KMS-11 (cell line): Measurements from ENCODE around the gene DYNLT5.

ENCODE experiments used
- H2AFZ ChIP-seq: fragments of 200-600 bp; sonication (generic); 2 replicates; pipeline ENCODE4 v1.6.1; 2016; ENCODE audit warnings: antibody characterized with exemption, mixed run types, low read depth
- H3K27ac ChIP-seq: fragments of 200-600 bp; sonication (generic); 2 replicates; pipeline ENCODE4 v1.6.1; 2016; ENCODE audit warnings: mild to moderate bottlenecking, mixed run types
- H3K27me3 ChIP-seq: fragments of 200-600 bp; sonication (generic); 2 replicates; pipeline ENCODE4 v1.6.1; 2017; ENCODE audit warnings: mild to moderate bottlenecking, low read depth, mixed run types, moderate library complexity; ENCODE audit not compliant: insufficient read depth
- H3K36me3 ChIP-seq: fragments of 200-600 bp; sonication (generic); 2 replicates; pipeline ENCODE4 v1.6.1; 2017; ENCODE audit warnings: mild to moderate bottlenecking, mixed run types; ENCODE audit not compliant: insufficient read depth
- H3K4me1 ChIP-seq: fragments of 200-600 bp; sonication (generic); 2 replicates; pipeline ENCODE4 v1.6.1; 2016; ENCODE audit warnings: mild to moderate bottlenecking, low read depth, mixed run types; ENCODE audit not compliant: poor library complexity, severe bottlenecking
- H3K4me2 ChIP-seq: fragments of 200-600 bp; sonication (generic); 2 replicates; pipeline ENCODE4 v1.7.0; 2016; ENCODE audit warnings: mild to moderate bottlenecking, mixed run types
- H3K4me3 ChIP-seq: fragments of 200-600 bp; sonication (generic); IDR thresholded peaks from 2 replicates; pipeline ENCODE4 v1.6.1; 2017; ENCODE audit warnings: low read depth, low read length, mixed read lengths; ENCODE audit not compliant: insufficient read depth
- H3K79me2 ChIP-seq: fragments of 200-600 bp; sonication (generic); 2 replicates; pipeline ENCODE4 v1.6.1; 2016; ENCODE audit warnings: low read depth, mixed run types; ENCODE audit not compliant: insufficient read depth
- H3K9ac ChIP-seq: fragments of 200-600 bp; sonication (generic); 2 replicates; pipeline ENCODE4 v1.6.1; 2016; ENCODE audit warnings: mild to moderate bottlenecking, mixed run types
- H4K20me1 ChIP-seq: fragments of 200-600 bp; sonication (generic); 2 replicates; pipeline ENCODE4 v1.6.1; 2016; ENCODE audit warnings: mild to moderate bottlenecking, mixed run types; ENCODE audit not compliant: insufficient read depth
- TF ChIP-seq, protein P1 (sequence below): fragments of 200-600 bp; sonication (generic); conservative IDR thresholded peaks from 2 replicates; pipeline ENCODE4 v1.6.1; 2017; ENCODE audit warnings: low read depth, mild to moderate bottlenecking, antibody characterized with exemption, low read length, moderate library complexity, mixed read lengths

The DYNLT5 gene

DNA sequence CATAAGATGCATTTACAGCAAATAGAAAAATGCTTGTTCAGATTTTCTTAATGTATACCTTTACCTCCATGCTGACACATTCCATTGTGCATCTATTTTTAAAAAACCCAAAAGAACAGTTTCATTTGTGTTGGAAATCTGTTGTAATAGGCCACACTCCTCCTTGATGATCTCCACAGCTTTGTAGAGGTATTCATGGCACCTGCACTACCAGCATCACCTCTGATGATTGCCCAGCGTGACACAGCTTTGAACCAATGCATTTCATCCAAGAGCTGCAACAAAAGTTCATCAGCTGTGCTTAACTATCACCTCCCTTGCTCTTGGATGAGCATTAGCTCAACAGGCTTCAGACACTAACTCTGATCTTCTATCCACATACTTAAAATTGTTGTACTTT lies 8.2 kb downstream of the DYNLT5 start:
- H4K20me1 ChIP-seq = no peaks in the 10 kb centered on the region
- H3K4me2 ChIP-seq = peak overlapping the region; percentile 74
- H3K79me2 ChIP-seq = 0 out of 2 replicates have a peak, but pooled peaks cover 3% of the 10 kb centered on the region
- no peaks in the 10 kb centered on the region for H3K27me3 ChIP-seq
- no peaks in the 10 kb centered on the region for H3K36me3 ChIP-seq
- 0 out of 2 replicates have a peak overlapping the region, but pooled peaks have one; percentile 23 for H3K9ac ChIP-seq
- H3K27ac ChIP-seq = peak overlapping the region; percentile 76
- H2AFZ ChIP-seq = no peak overlapping the region
- TF ChIP-seq, protein P1, sequence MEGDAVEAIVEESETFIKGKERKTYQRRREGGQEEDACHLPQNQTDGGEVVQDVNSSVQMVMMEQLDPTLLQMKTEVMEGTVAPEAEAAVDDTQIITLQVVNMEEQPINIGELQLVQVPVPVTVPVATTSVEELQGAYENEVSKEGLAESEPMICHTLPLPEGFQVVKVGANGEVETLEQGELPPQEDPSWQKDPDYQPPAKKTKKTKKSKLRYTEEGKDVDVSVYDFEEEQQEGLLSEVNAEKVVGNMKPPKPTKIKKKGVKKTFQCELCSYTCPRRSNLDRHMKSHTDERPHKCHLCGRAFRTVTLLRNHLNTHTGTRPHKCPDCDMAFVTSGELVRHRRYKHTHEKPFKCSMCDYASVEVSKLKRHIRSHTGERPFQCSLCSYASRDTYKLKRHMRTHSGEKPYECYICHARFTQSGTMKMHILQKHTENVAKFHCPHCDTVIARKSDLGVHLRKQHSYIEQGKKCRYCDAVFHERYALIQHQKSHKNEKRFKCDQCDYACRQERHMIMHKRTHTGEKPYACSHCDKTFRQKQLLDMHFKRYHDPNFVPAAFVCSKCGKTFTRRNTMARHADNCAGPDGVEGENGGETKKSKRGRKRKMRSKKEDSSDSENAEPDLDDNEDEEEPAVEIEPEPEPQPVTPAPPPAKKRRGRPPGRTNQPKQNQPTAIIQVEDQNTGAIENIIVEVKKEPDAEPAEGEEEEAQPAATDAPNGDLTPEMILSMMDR = no peak
- no peak overlapping the region for H3K4me3 ChIP-seq
- peaks cover 96% of the 10 kb centered on the region for H3K4me1 ChIP-seq

DNA sequence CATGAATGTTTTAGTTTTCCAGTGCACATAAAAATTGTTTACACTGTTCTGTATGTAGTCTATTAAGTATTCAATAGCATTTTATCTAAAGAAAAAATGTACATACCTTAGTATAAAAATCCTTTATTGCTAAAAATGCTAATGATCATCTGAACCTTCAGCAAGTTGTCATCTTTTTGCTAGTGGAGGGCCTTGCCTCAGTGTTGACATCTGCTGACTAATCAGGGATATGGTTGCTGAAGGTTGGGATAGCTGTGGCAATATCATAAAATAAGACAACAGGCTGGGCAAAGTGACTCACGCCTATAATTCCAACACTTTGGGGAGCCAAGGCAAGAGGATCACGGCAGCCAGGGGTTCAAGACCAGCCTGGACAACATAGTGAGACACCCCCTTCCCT lies 9.0 kb downstream of the DYNLT5 start:
- Histone ChIP-seq H4K20me1 (no peaks in the 10 kb centered on the region), H3K79me2 (peaks cover 9% of the 10 kb centered on the region; the same call in 1 of the 2 replicates), H3K9ac (0 out of 2 replicates have a peak overlapping the region, but pooled peaks have one; percentile 23), H3K27ac (peak overlapping the region; percentile 76), H3K36me3 (no peaks in the 10 kb centered on the region), H3K27me3 (no peaks in the 10 kb centered on the region), H3K4me2 (peak overlapping the region; percentile 74), H3K4me1 (peaks cover 96% of the 10 kb centered on the region), H3K4me3 (no peak overlapping the region), H2AFZ (no peak overlapping the region)
- TF ChIP-seq, protein P1 = no peak

DNA sequence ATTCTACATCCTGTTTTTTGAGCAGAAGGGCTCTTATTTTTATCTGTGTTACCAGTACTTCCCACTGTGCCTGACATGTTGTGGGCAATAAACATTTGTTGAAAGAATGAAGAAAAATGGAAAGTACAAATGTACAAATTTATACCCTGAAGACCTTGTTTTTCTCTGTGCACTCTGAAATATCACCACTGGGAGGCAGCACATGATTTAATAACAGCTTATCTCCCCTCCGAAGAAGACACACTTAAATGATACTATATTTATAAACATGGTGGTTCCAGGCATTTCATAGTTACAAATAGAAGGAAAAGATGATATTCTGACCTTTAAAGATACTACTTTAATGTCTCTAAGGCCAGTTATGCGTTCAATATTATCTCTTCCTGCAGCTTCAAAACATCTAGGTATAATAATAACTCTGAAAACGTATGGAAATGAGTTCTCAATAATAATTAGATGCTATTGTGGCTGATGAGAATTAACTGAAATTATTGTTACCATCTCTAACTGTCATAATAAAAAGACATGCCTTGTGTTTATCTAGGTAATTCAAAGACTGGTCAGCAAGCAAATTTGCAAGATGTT lies 12.8 kb downstream of the DYNLT5 start:
- Histone ChIP-seq H3K9ac (no peak overlapping the region), H3K27ac (no peak overlapping the region), H3K4me3 (no peak overlapping the region), H2AFZ (no peak overlapping the region), H3K27me3 (no peaks in the 10 kb centered on the region), H3K79me2 (peaks cover 20% of the 10 kb centered on the region), H4K20me1 (no peaks in the 10 kb centered on the region), H3K4me2 (0 out of 2 replicates have a peak overlapping the region, but pooled peaks have one; percentile 7), H3K4me1 (peaks cover 96% of the 10 kb centered on the region), H3K36me3 (no peaks in the 10 kb centered on the region)
- TF ChIP-seq, protein P1 = peak; percentile 73

DNA sequence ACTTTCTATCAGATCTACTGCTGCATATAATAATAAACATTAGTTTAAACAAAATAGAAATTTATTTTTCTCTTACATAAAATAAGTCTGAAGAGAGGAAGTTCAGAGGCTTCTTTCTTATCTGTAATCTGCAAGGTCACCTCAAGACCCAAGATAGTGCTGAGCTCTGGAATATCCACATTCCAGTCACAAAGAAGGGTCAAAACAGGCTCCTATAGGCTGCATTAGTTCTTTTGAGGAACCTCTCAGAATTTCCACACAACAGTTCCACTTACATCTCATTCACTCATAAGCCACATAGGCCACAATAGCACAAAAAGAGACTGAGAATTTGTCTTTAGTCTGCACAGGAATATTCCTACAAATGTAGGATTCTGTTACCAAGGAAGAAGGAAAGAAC lies 15.4 kb downstream of the DYNLT5 start:
- Histone ChIP-seq H3K9ac (peak overlapping the region; percentile 23), H3K4me1 (peaks cover 97% of the 10 kb centered on the region), H3K36me3 (no peaks in the 10 kb centered on the region), H3K27ac (peak overlapping the region; percentile 94), H2AFZ (no peak overlapping the region), H3K27me3 (no peaks in the 10 kb centered on the region), H3K4me2 (peak overlapping the region; percentile 94), H4K20me1 (no peaks in the 10 kb centered on the region), H3K4me3 (no peak overlapping the region), H3K79me2 (peaks cover 25% of the 10 kb centered on the region)
- TF ChIP-seq, protein P1 = no peak
